ENCODE measurements around the gene ATXN1. TPM values are rescaled to one million over a fixed set of nuclear protein-coding genes. Genes with fewer than 3 reads are reported as not detected.

ATXN1 gene
- total and polyA plus RNA-seq, 3 donors from 2014 or later = 12.8 to 84.1 (median 64.3) TPM

- TF ChIP-seq CTCF (IDR thresholded peaks at IDR 0.05) (no peak), POLR2A (IDR thresholded peaks at IDR 0.05) (no peak)
- no peak for DNase-seq
- Histone ChIP-seq H3K27me3 (no peaks in the 10 kb centered on the region), H3K27ac (no peak overlapping the region), H3K36me3 (ENCODE audit: low read depth, missing control alignments) (no peaks in the 10 kb centered on the region), H3K9me3 (no peaks in the 10 kb centered on the region), H3K4me1 (peaks cover 11% of the 10 kb centered on the region), H3K4me3 (no peak overlapping the region)
- intact Hi-C loops (cut with DNase I; ENCODE audit: low total_unique reads) = no loop called here
- 45 to 66% methylated on average over 13 of the region's 13 CpGs for WGBS, 2 donors
Observed at GRCh38 chr6:16700202-16700915, 60.9 kb downstream of the ATXN1 start.

GRCh38 chr6:16698997-16699868, 62.0 kb downstream of the ATXN1 start:
- DNase-seq = no peak
- WGBS, 2 donors = 65 to 76% methylated on average over 7 of the region's 7 CpGs
- intact Hi-C loops (cut with DNase I; ENCODE audit: low total_unique reads) = no loop called here
- Histone ChIP-seq H3K4me1 (peaks cover 6% of the 10 kb centered on the region), H3K36me3 (ENCODE audit: low read depth, missing control alignments) (no peaks in the 10 kb centered on the region), H3K9me3 (no peaks in the 10 kb centered on the region), H3K4me3 (no peak overlapping the region), H3K27ac (no peak overlapping the region), H3K27me3 (no peaks in the 10 kb centered on the region)
- TF ChIP-seq POLR2A (IDR thresholded peaks at IDR 0.05) (no peak), CTCF (IDR thresholded peaks at IDR 0.05) (no peak)

GRCh38 chr6:16698162-16698533, 63.1 kb downstream of the ATXN1 start:
- H3K36me3 ChIP-seq (ENCODE audit: low read depth, missing control alignments) = no peaks in the 10 kb centered on the region
- H3K4me1 ChIP-seq = peaks cover 6% of the 10 kb centered on the region
- no peak for DNase-seq
- no peak overlapping the region for H3K27ac ChIP-seq
- H3K4me3 ChIP-seq = no peak overlapping the region
- WGBS, 2 donors = 72 to 93% methylated on average over 1 of the region's 1 CpG
- TF ChIP-seq CTCF (IDR thresholded peaks at IDR 0.05) (no peak), POLR2A (IDR thresholded peaks at IDR 0.05) (no peak)
- H3K27me3 ChIP-seq = no peaks in the 10 kb centered on the region
- no peaks in the 10 kb centered on the region for H3K9me3 ChIP-seq
- intact Hi-C loops (cut with DNase I; ENCODE audit: low total_unique reads) = no loop called here

- H3K36me3 ChIP-seq (ENCODE audit: low read depth, missing control alignments) = no peaks in the 10 kb centered on the region
- WGBS, 2 donors = 73 to 83% methylated on average over 7 of the region's 7 CpGs
- H3K4me3 ChIP-seq = no peak overlapping the region
- H3K9me3 ChIP-seq = no peaks in the 10 kb centered on the region
- no peaks in the 10 kb centered on the region for H3K27me3 ChIP-seq
- H3K4me1 ChIP-seq = peaks cover 6% of the 10 kb centered on the region
- no peak for DNase-seq
- no peak for TF ChIP-seq POLR2A (IDR thresholded peaks at IDR 0.05)
- no peak overlapping the region for H3K27ac ChIP-seq
- intact Hi-C loops (cut with DNase I; ENCODE audit: low total_unique reads) = no loop called here
Observed at GRCh38 chr6:16697437-16698161, 63.7 kb downstream of the ATXN1 start.

- TF ChIP-seq POLR2A (IDR thresholded peaks at IDR 0.05) (no peak), CTCF (IDR thresholded peaks at IDR 0.05) (no peak)
- Histone ChIP-seq H3K4me3 (no peak overlapping the region), H3K36me3 (ENCODE audit: low read depth, missing control alignments) (no peaks in the 10 kb centered on the region), H3K9me3 (no peaks in the 10 kb centered on the region), H3K27me3 (no peaks in the 10 kb centered on the region), H3K4me1 (peaks cover 6% of the 10 kb centered on the region), H3K27ac (no peak overlapping the region)
- DNase-seq = no peak
- 90 to 94% methylated on average over 2 of the region's 2 CpGs for WGBS, 2 donors
- intact Hi-C loops (cut with DNase I; ENCODE audit: low total_unique reads) = no loop called here
Observed at GRCh38 chr6:16696496-16696895, 64.8 kb downstream of the ATXN1 start.

Data from testis (tissue), 3 donors.